DOHH2 (cell line): ENCODE results near the gene TDG.

Experiments used
- H3F3A ChIP-seq: fragments of 200-600 bp; sonication (generic), shearing (Covaris generic); 2 replicates; pipeline ENCODE4 v1.6.0; 2016; ENCODE audit warnings: antibody characterized with exemption, mild to moderate bottlenecking; ENCODE audit not compliant: control insufficient read depth, insufficient read depth
- H3K27ac ChIP-seq: fragments of 200-600 bp; sonication (generic); 2 replicates; pipeline ENCODE4 v1.5.1; 2014; ENCODE audit warnings: low read depth, mild to moderate bottlenecking, low read length, moderate library complexity
- H3K27me3 ChIP-seq: fragments of 200-600 bp; sonication (generic); 2 replicates; pipeline ENCODE4 v1.6.1; 2014; ENCODE audit warnings: mild to moderate bottlenecking, low read length, mixed read lengths; ENCODE audit not compliant: control insufficient read depth
- H3K36me3 ChIP-seq: fragments of 200-600 bp; sonication (generic); 2 replicates; pipeline ENCODE4 v1.6.1; 2014; ENCODE audit warnings: mild to moderate bottlenecking, low read length, moderate library complexity, mixed read lengths; ENCODE audit not compliant: control insufficient read depth
- H3K4me1 ChIP-seq: fragments of 200-600 bp; sonication (generic); 2 replicates; pipeline ENCODE4 v1.6.1; 2014; ENCODE audit warnings: mild to moderate bottlenecking, low read length, mixed read lengths; ENCODE audit not compliant: control insufficient read depth
- H3K4me2 ChIP-seq: fragments of 200-600 bp; sonication (generic); 2 replicates; pipeline ENCODE4 v1.6.0; 2014; ENCODE audit warnings: mild to moderate bottlenecking, low read length, moderate library complexity
- H3K4me3 ChIP-seq: fragments of 200-600 bp; sonication (generic); 2 replicates; pipeline ENCODE4 v1.5.1; 2014; ENCODE audit warnings: mild to moderate bottlenecking, low read length, mixed read lengths
- H3K79me2 ChIP-seq: fragments of 200-600 bp; sonication (generic); 2 replicates; pipeline ENCODE4 v1.6.1; 2014; ENCODE audit warnings: mild to moderate bottlenecking, low read length, mixed read lengths; ENCODE audit not compliant: control insufficient read depth
- H3K9me2 ChIP-seq: fragments of 200-600 bp; sonication (generic); replicated peaks from 2 replicates; pipeline ENCODE4 v1.6.1; 2014; ENCODE audit warnings: mild to moderate bottlenecking, low read length, mixed read lengths; ENCODE audit not compliant: control insufficient read depth
- H3K9me3 ChIP-seq: fragments of 200-600 bp; sonication (generic); 2 replicates; pipeline ENCODE4 v1.6.1; 2014; ENCODE audit warnings: antibody characterized with exemption, low read length, mixed read lengths; ENCODE audit not compliant: control insufficient read depth, insufficient read depth
- H4K20me1 ChIP-seq: fragments of 200-600 bp; sonication (generic); 2 replicates; pipeline ENCODE4 v1.6.0; 2014; ENCODE audit warnings: low read depth, mild to moderate bottlenecking, antibody characterized with exemption, low read length, moderate library complexity; ENCODE audit not compliant: control insufficient read depth, insufficient read depth
- CTCF ChIP-seq: fragments of 200-600 bp; sonication (generic); IDR thresholded peaks from one replicate; pipeline ENCODE4 v1.5.1; 2014; ENCODE audit warnings: antibody characterized with exemption, mild to moderate bottlenecking, low read depth, low read length; ENCODE audit not compliant: poor library complexity, severe bottlenecking
- EZH2phosphoT487 ChIP-seq: fragments of 200-600 bp; sonication (generic); IDR thresholded peaks from 2 replicates; pipeline ENCODE4 v1.6.1; 2017; ENCODE audit warnings: borderline replicate concordance, mild to moderate bottlenecking, antibody characterized with exemption, low read length, moderate library complexity, mixed read lengths

TDG gene

GRCh38 chr12:103975368-103975767 lies 9.7 kb downstream of the TDG start:
- Histone ChIP-seq H3K9me2 (no peaks in the 10 kb centered on the region), H3K4me1 (peaks cover 4% of the 10 kb centered on the region; the same call in 1 of the 2 replicates), H3K27me3 (no peaks in the 10 kb centered on the region), H3K27ac (no peak overlapping the region), H3F3A (no peaks in the 10 kb centered on the region), H3K9me3 (no peaks in the 10 kb centered on the region), H3K4me3 (no peak overlapping the region), H3K4me2 (no peak overlapping the region), H3K79me2 (peaks cover 84% of the 10 kb centered on the region), H3K36me3 (peaks cover 76% of the 10 kb centered on the region), H4K20me1 (peaks cover 12% of the 10 kb centered on the region; the same call in 1 of the 2 replicates)
- TF ChIP-seq CTCF (no peak), EZH2phosphoT487 (no peak)

GRCh38 chr12:103978384-103978982 lies 12.8 kb downstream of the TDG start:
- Histone ChIP-seq H3K9me3 (no peaks in the 10 kb centered on the region), H3K36me3 (peaks cover 82% of the 10 kb centered on the region), H3F3A (no peaks in the 10 kb centered on the region), H3K4me1 (peaks cover 4% of the 10 kb centered on the region; the same call in 1 of the 2 replicates), H4K20me1 (peaks cover 9% of the 10 kb centered on the region; the same call in 1 of the 2 replicates), H3K27ac (no peak overlapping the region), H3K4me3 (no peak overlapping the region), H3K27me3 (no peaks in the 10 kb centered on the region), H3K9me2 (no peaks in the 10 kb centered on the region), H3K4me2 (no peak overlapping the region), H3K79me2 (peaks cover 52% of the 10 kb centered on the region)
- TF ChIP-seq EZH2phosphoT487 (no peak), CTCF (no peak)

GRCh38 chr12:103986829-103987228 lies 21.2 kb downstream of the TDG start:
- H3K4me1 ChIP-seq, result no peaks in the 10 kb centered on the region
- H3K27me3 ChIP-seq, result no peaks in the 10 kb centered on the region
- no peaks in the 10 kb centered on the region for H3K79me2 ChIP-seq
- H3K9me2 ChIP-seq, result no peaks in the 10 kb centered on the region
- TF ChIP-seq EZH2phosphoT487 (no peak), CTCF (no peak)
- H3K4me2 ChIP-seq, result no peak overlapping the region
- H3K36me3 ChIP-seq, result peaks cover 53% of the 10 kb centered on the region
- 0 out of 2 replicates have a peak, but pooled peaks cover 6% of the 10 kb centered on the region for H3F3A ChIP-seq
- no peaks in the 10 kb centered on the region for H3K9me3 ChIP-seq
- no peak overlapping the region for H3K4me3 ChIP-seq
- H3K27ac ChIP-seq, result no peak overlapping the region
- peaks cover 4% of the 10 kb centered on the region; the same call in 1 of the 2 replicates for H4K20me1 ChIP-seq
